SH-SY5Y (cell line): ENCODE measurements around the gene STX16.

Experiments used
- GATA2 ChIP-seq: IDR thresholded peaks from 2 replicates; pipeline ENCODE4 v1.6.1; 2011; ENCODE audit warnings: mild to moderate bottlenecking, low read depth, low read length
- GATA3 ChIP-seq: IDR thresholded peaks from 2 replicates; pipeline ENCODE4 v1.6.1; 2011; ENCODE audit warnings: low read depth, mild to moderate bottlenecking, low read length, moderate library complexity

- TF ChIP-seq GATA3 (no peak), GATA2 (no peak)
These were observed 13.8 kb downstream of the STX16 start for GRCh38 chr20:58664883-58665282.
